KMS-11 (cell line): ENCODE results near the gene TEKT5.

Experiments
- H2AFZ ChIP-seq: fragments of 200-600 bp; sonication (generic); 2 replicates; pipeline ENCODE4 v1.6.1; 2016; ENCODE audit warnings: antibody characterized with exemption, mixed run types, low read depth
- H3K27ac ChIP-seq: fragments of 200-600 bp; sonication (generic); 2 replicates; pipeline ENCODE4 v1.6.1; 2016; ENCODE audit warnings: mild to moderate bottlenecking, mixed run types
- H3K27me3 ChIP-seq: fragments of 200-600 bp; sonication (generic); 2 replicates; pipeline ENCODE4 v1.6.1; 2017; ENCODE audit warnings: mild to moderate bottlenecking, low read depth, mixed run types, moderate library complexity; ENCODE audit not compliant: insufficient read depth
- H3K36me3 ChIP-seq: fragments of 200-600 bp; sonication (generic); 2 replicates; pipeline ENCODE4 v1.6.1; 2017; ENCODE audit warnings: mild to moderate bottlenecking, mixed run types; ENCODE audit not compliant: insufficient read depth
- H3K4me1 ChIP-seq: fragments of 200-600 bp; sonication (generic); 2 replicates; pipeline ENCODE4 v1.6.1; 2016; ENCODE audit warnings: mild to moderate bottlenecking, low read depth, mixed run types; ENCODE audit not compliant: poor library complexity, severe bottlenecking
- H3K4me2 ChIP-seq: fragments of 200-600 bp; sonication (generic); 2 replicates; pipeline ENCODE4 v1.7.0; 2016; ENCODE audit warnings: mild to moderate bottlenecking, mixed run types
- H3K4me3 ChIP-seq: fragments of 200-600 bp; sonication (generic); IDR thresholded peaks from 2 replicates; pipeline ENCODE4 v1.6.1; 2017; ENCODE audit warnings: low read depth, low read length, mixed read lengths; ENCODE audit not compliant: insufficient read depth
- H3K79me2 ChIP-seq: fragments of 200-600 bp; sonication (generic); 2 replicates; pipeline ENCODE4 v1.6.1; 2016; ENCODE audit warnings: low read depth, mixed run types; ENCODE audit not compliant: insufficient read depth
- H3K9ac ChIP-seq: fragments of 200-600 bp; sonication (generic); 2 replicates; pipeline ENCODE4 v1.6.1; 2016; ENCODE audit warnings: mild to moderate bottlenecking, mixed run types
- H4K20me1 ChIP-seq: fragments of 200-600 bp; sonication (generic); 2 replicates; pipeline ENCODE4 v1.6.1; 2016; ENCODE audit warnings: mild to moderate bottlenecking, mixed run types; ENCODE audit not compliant: insufficient read depth
- CTCF ChIP-seq: fragments of 200-600 bp; sonication (generic); conservative IDR thresholded peaks from 2 replicates; pipeline ENCODE4 v1.6.1; 2017; ENCODE audit warnings: low read depth, mild to moderate bottlenecking, antibody characterized with exemption, low read length, moderate library complexity, mixed read lengths

Gene TEKT5

DNA sequence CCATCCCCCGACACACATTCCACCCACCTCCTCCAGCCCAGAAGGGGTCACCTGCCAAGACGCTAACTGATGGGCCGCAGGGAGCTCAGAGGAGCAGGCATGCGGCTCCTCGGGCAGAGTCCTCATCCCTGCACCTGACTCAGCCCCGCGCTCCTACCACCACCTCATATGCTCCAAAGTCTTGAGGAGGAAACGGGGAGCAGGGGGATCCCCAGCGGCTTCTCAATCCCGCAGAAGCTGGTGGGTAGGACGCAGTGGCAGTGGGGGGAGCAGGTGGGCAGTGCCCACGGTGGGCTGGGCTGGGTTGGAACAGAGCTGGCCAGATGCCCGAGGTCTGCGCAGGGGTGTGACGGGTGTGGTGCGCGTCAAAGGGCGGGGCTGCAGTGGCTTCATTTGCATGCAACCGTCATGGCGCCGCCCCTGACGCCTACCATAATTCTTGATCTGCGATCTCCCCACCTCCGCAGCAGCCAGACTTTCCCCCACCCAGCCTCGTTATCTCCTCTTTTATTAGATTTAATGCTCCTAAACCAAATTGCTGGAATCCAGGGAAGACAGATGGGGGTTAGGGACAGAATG lies 75.4 kb downstream of the TEKT5 start:
- no peak overlapping the region for H3K4me2 ChIP-seq
- no peak for TF ChIP-seq CTCF

GRCh38 chr16:10618710-10619209 lies 76.0 kb downstream of the TEKT5 start:
- no peaks in the 10 kb centered on the region for H3K36me3 ChIP-seq
- H3K27ac ChIP-seq, result no peak overlapping the region
- H2AFZ ChIP-seq, result no peak overlapping the region
- H3K4me3 ChIP-seq, result no peak overlapping the region
- H3K27me3 ChIP-seq, result no peaks in the 10 kb centered on the region
- no peaks in the 10 kb centered on the region for H3K79me2 ChIP-seq
- H3K9ac ChIP-seq, result no peak overlapping the region
- no peaks in the 10 kb centered on the region for H3K4me1 ChIP-seq
- no peak overlapping the region for H3K4me2 ChIP-seq
- no peak for TF ChIP-seq CTCF
- no peaks in the 10 kb centered on the region for H4K20me1 ChIP-seq

More for the DNA sequence above, 75.4 kb downstream of the TEKT5 start:
- H4K20me1 ChIP-seq, result no peaks in the 10 kb centered on the region
- H3K4me3 ChIP-seq, result no peak overlapping the region
- H3K27ac ChIP-seq, result no peak overlapping the region
- no peak overlapping the region for H2AFZ ChIP-seq
- no peaks in the 10 kb centered on the region for H3K79me2 ChIP-seq
- H3K9ac ChIP-seq, result no peak overlapping the region
- no peaks in the 10 kb centered on the region for H3K4me1 ChIP-seq
- no peaks in the 10 kb centered on the region for H3K27me3 ChIP-seq
- no peaks in the 10 kb centered on the region for H3K36me3 ChIP-seq

- Histone ChIP-seq H3K27me3 (no peaks in the 10 kb centered on the region), H3K4me1 (peaks cover 2% of the 10 kb centered on the region), H3K4me3 (no peak overlapping the region), H3K4me2 (no peak overlapping the region), H2AFZ (no peak overlapping the region), H3K79me2 (no peaks in the 10 kb centered on the region), H4K20me1 (no peaks in the 10 kb centered on the region), H3K36me3 (no peaks in the 10 kb centered on the region), H3K27ac (no peak overlapping the region), H3K9ac (no peak overlapping the region)
- no peak for TF ChIP-seq CTCF
These were observed 76.9 kb downstream of the TEKT5 start for GRCh38 chr16:10617662-10618420.

DNA sequence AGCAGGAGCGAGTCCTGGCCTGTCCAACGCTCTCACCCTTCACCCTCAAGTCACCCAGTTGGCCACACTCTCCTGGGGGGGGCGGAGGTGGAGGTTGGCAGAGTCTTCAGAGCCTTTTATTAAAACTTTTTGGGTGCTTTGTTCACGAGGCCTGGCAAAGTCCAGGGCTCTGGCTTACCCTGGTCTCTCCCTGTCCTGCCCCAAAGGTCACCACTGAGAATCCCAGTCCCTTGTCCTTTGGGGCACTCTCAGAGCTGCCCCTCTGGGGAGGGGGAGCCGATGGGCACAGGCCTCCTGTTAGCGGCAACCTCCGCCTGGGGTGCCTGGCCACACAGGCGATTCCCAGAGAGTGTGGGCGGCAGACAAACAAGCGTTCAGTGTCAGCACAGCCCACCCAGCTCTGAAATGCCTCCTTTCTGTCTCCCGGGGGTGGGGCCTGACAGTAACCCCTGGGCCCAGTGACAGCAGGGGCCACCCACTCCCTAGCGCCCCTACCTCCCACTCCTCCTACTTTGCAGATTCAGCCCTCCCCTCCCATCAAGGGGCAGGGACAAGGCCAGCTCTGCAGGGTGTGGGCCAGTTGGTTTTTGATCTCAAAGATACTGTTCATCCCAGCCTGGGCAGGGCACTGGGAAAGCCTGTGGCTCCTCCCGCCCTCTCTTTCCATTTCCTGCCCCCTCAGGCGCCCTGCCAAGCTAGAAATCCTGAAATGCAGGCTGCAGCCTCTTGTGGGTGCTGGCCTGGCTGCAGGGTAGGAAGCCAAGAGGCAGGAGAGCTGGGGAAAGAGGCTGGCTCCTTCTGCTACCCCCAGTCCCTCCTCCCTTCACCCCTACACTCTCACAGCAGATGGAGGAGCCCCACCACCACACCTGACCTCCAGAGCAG lies 77.7 kb downstream of the TEKT5 start:
- no peak overlapping the region for H3K9ac ChIP-seq
- H3K4me3 ChIP-seq, result no peak overlapping the region
- H3K36me3 ChIP-seq, result no peaks in the 10 kb centered on the region

More for the DNA sequence above, 77.7 kb downstream of the TEKT5 start:
- no peak overlapping the region for H3K27ac ChIP-seq
- H3K27me3 ChIP-seq, result no peaks in the 10 kb centered on the region
- H3K79me2 ChIP-seq, result no peaks in the 10 kb centered on the region
- H4K20me1 ChIP-seq, result no peaks in the 10 kb centered on the region
- no peak for TF ChIP-seq CTCF
- no peak overlapping the region for H3K4me2 ChIP-seq
- peaks cover 4% of the 10 kb centered on the region for H3K4me1 ChIP-seq
- no peak overlapping the region for H2AFZ ChIP-seq
